Measurements from ENCODE around the gene FBL.
"Not testable (repeated sequence)": the region's sequence is repeated elsewhere in the genome, so short reads cannot be mapped to it uniquely, and the experiment has no call there.

- not testable (repeated sequence) for TF ChIP-seq CTCF (conservative IDR thresholded peaks at IDR 0.05); EZH2 (IDR thresholded peaks at IDR 0.05; ENCODE audit: low read depth)
Observed at GRCh38 chr19:39892506-39892902, 46.3 kb upstream of the FBL start.

Data from PC-9 (cell line).